ENCODE data around the gene PRDM7. TPM values are rescaled to one million over a fixed set of nuclear protein-coding genes. Genes with fewer than 3 reads are reported as not detected.
A peak's percentile ranks its signal among the peaks of the same experiment; 100 is the strongest.
"Not testable (repeated sequence)": the region's sequence is repeated elsewhere in the genome, so short reads cannot be mapped to it uniquely, and the experiment has no call there.

Gene PRDM7
- total RNA-seq = not detected
- not detected for polyA plus RNA-seq
- long read RNA-seq, donor 1 = 0 reads
- long read RNA-seq, donor 2 = 0 reads
- long read RNA-seq, donor 3 = 0 reads
- long read RNA-seq, donor 4 = 0 reads
- long read RNA-seq, donor 5 = 0 reads

GRCh38 chr16:90077240-90077756 is at the start of gene PRDM7:
Gene PRDM7 (minus strand): TSS chr16:90077331. CDS start chr16:90075910, 1,421 bp downstream.
- Histone ChIP-seq H3K4me1 (ENCODE audit: control insufficient read depth in 5 of 5, insufficient read depth in 5 of 5, low read length in 5 of 5) (peaks cover 0 to 2% (median 0%) of the 10 kb centered on the region in 5 donors), H3K36me3 (ENCODE audit: control insufficient read depth in 4 of 4, insufficient read depth in 4 of 4, low read length in 4 of 4) (no peaks in the 10 kb centered on the region), H3K4me3 (no peak within 1 kb of the TSS), H3K9me3 (ENCODE audit: control insufficient read depth in 4 of 4, insufficient read depth in 3 of 4, low read length in 3 of 4) (peaks cover 0 to 2% (median 0%) of the 10 kb centered on the region in 4 donors), H3K27me3 (ENCODE audit: control insufficient read depth in 3 of 3, insufficient read depth in 3 of 3, low read length in 2 of 3) (peaks cover 0 to 7% (median 0%) of the 10 kb centered on the region in 3 donors), H3K27ac (ENCODE audit: low read depth in 1 of 2, low read length in 1 of 2) (peak within 1 kb of the TSS in 1 of 2 donors; percentile 24), H3K9ac (ENCODE audit: insufficient read depth in 1 of 2, low read length in 2 of 2) (no peak within 1 kb of the TSS)
- DNase-seq (peak; percentile 80 to 90 (median 89)), ATAC-seq (ENCODE audit: insufficient read depth, low FRiP score) (peak; percentile 97)
- no peak for TF ChIP-seq CTCF (IDR thresholded peaks at IDR 0.05; ENCODE audit: control extremely low read depth, extremely low read depth)
- WGBS, 2 donors = 1 to 12% methylated on average over 30 to 32 of the region's 32 CpGs

GRCh38 chr16:90121846-90122245 is 44.7 kb upstream of the PRDM7 start:
- 100% methylated on average over 1 of the region's 4 CpGs; no CpG with 5 or more reads in 1 of the 2 donors for WGBS, 2 donors
- not testable (repeated sequence) for H3K36me3 ChIP-seq (ENCODE audit: control insufficient read depth in 4 of 4, insufficient read depth in 4 of 4, low read length in 4 of 4); H3K27me3 ChIP-seq (ENCODE audit: control insufficient read depth in 3 of 3, insufficient read depth in 3 of 3, low read length in 2 of 3); H3K9me3 ChIP-seq (ENCODE audit: control insufficient read depth in 4 of 4, insufficient read depth in 3 of 4, low read length in 3 of 4); ATAC-seq (ENCODE audit: insufficient read depth, low FRiP score); H3K9ac ChIP-seq (ENCODE audit: insufficient read depth in 1 of 2, low read length in 2 of 2); H3K4me1 ChIP-seq (ENCODE audit: control insufficient read depth in 5 of 5, insufficient read depth in 5 of 5, low read length in 5 of 5); H3K27ac ChIP-seq (ENCODE audit: low read depth in 1 of 2, low read length in 1 of 2); DNase-seq; H3K4me3 ChIP-seq

GRCh38 chr16:90107617-90108016 is 30.5 kb upstream of the PRDM7 start:
- H3K9me3 ChIP-seq (ENCODE audit: control insufficient read depth in 4 of 4, insufficient read depth in 3 of 4, low read length in 3 of 4); ATAC-seq (ENCODE audit: insufficient read depth, low FRiP score); H3K4me3 ChIP-seq; H3K36me3 ChIP-seq (ENCODE audit: control insufficient read depth in 4 of 4, insufficient read depth in 4 of 4, low read length in 4 of 4); H3K9ac ChIP-seq (ENCODE audit: insufficient read depth in 1 of 2, low read length in 2 of 2); H3K4me1 ChIP-seq (ENCODE audit: control insufficient read depth in 5 of 5, insufficient read depth in 5 of 5, low read length in 5 of 5); H3K27ac ChIP-seq (ENCODE audit: low read depth in 1 of 2, low read length in 1 of 2); DNase-seq; H3K27me3 ChIP-seq (ENCODE audit: control insufficient read depth in 3 of 3, insufficient read depth in 3 of 3, low read length in 2 of 3): not testable (repeated sequence)
- WGBS, 2 donors = 74 to 80% methylated on average over 1 to 2 of the region's 6 CpGs

- not testable (repeated sequence) for DNase-seq; H3K27ac ChIP-seq (ENCODE audit: low read depth in 1 of 2, low read length in 1 of 2); H3K9ac ChIP-seq (ENCODE audit: insufficient read depth in 1 of 2, low read length in 2 of 2); ATAC-seq (ENCODE audit: insufficient read depth, low FRiP score); H3K9me3 ChIP-seq (ENCODE audit: control insufficient read depth in 4 of 4, insufficient read depth in 3 of 4, low read length in 3 of 4); H3K4me3 ChIP-seq; H3K27me3 ChIP-seq (ENCODE audit: control insufficient read depth in 3 of 3, insufficient read depth in 3 of 3, low read length in 2 of 3); H3K36me3 ChIP-seq (ENCODE audit: control insufficient read depth in 4 of 4, insufficient read depth in 4 of 4, low read length in 4 of 4); H3K4me1 ChIP-seq (ENCODE audit: control insufficient read depth in 5 of 5, insufficient read depth in 5 of 5, low read length in 5 of 5)
- WGBS, 2 donors = 85 to 93% methylated on average over 8 of the region's 13 CpGs
These were observed 29.9 kb upstream of the PRDM7 start for GRCh38 chr16:90107060-90107459.

GRCh38 chr16:90106271-90106670 is 29.1 kb upstream of the PRDM7 start:
- H3K4me3 ChIP-seq; H3K4me1 ChIP-seq (ENCODE audit: control insufficient read depth in 5 of 5, insufficient read depth in 5 of 5, low read length in 5 of 5); H3K27ac ChIP-seq (ENCODE audit: low read depth in 1 of 2, low read length in 1 of 2); H3K9me3 ChIP-seq (ENCODE audit: control insufficient read depth in 4 of 4, insufficient read depth in 3 of 4, low read length in 3 of 4); H3K36me3 ChIP-seq (ENCODE audit: control insufficient read depth in 4 of 4, insufficient read depth in 4 of 4, low read length in 4 of 4); H3K9ac ChIP-seq (ENCODE audit: insufficient read depth in 1 of 2, low read length in 2 of 2); H3K27me3 ChIP-seq (ENCODE audit: control insufficient read depth in 3 of 3, insufficient read depth in 3 of 3, low read length in 2 of 3): not testable (repeated sequence)
- ATAC-seq (ENCODE audit: insufficient read depth, low FRiP score) (peak; percentile 85), DNase-seq (peak in 2 of 3 donors; percentile 6 to 48)
- 22 to 48% methylated on average over 29 to 31 of the region's 32 CpGs for WGBS, 2 donors

GRCh38 chr16:90104725-90105124 is 27.6 kb upstream of the PRDM7 start:
- not testable (repeated sequence) for DNase-seq; H3K4me1 ChIP-seq (ENCODE audit: control insufficient read depth in 5 of 5, insufficient read depth in 5 of 5, low read length in 5 of 5); H3K27me3 ChIP-seq (ENCODE audit: control insufficient read depth in 3 of 3, insufficient read depth in 3 of 3, low read length in 2 of 3); H3K36me3 ChIP-seq (ENCODE audit: control insufficient read depth in 4 of 4, insufficient read depth in 4 of 4, low read length in 4 of 4); H3K9ac ChIP-seq (ENCODE audit: insufficient read depth in 1 of 2, low read length in 2 of 2); H3K27ac ChIP-seq (ENCODE audit: low read depth in 1 of 2, low read length in 1 of 2); H3K9me3 ChIP-seq (ENCODE audit: control insufficient read depth in 4 of 4, insufficient read depth in 3 of 4, low read length in 3 of 4); ATAC-seq (ENCODE audit: insufficient read depth, low FRiP score); H3K4me3 ChIP-seq
- WGBS, 2 donors = 79 to 86% methylated on average over 13 of the region's 13 CpGs

- not testable (repeated sequence) for H3K9me3 ChIP-seq (ENCODE audit: control insufficient read depth in 4 of 4, insufficient read depth in 3 of 4, low read length in 3 of 4); ATAC-seq (ENCODE audit: insufficient read depth, low FRiP score); H3K4me3 ChIP-seq; H3K9ac ChIP-seq (ENCODE audit: insufficient read depth in 1 of 2, low read length in 2 of 2); H3K36me3 ChIP-seq (ENCODE audit: control insufficient read depth in 4 of 4, insufficient read depth in 4 of 4, low read length in 4 of 4); DNase-seq; H3K27me3 ChIP-seq (ENCODE audit: control insufficient read depth in 3 of 3, insufficient read depth in 3 of 3, low read length in 2 of 3); H3K4me1 ChIP-seq (ENCODE audit: control insufficient read depth in 5 of 5, insufficient read depth in 5 of 5, low read length in 5 of 5)
- 51% methylated on average over 8 to 11 of the region's 12 CpGs for WGBS, 2 donors
- peak overlapping the region in 1 of 2 donors; percentile 31 for H3K27ac ChIP-seq (ENCODE audit: low read depth in 1 of 2, low read length in 1 of 2)
These were observed 25.2 kb upstream of the PRDM7 start for GRCh38 chr16:90102086-90102884.
